Sigmoid colon (tissue), 7 donors: ENCODE data around the gene NDUFB4. TPM values are rescaled to one million over a fixed set of nuclear protein-coding genes. Genes with fewer than 3 reads are reported as not detected.
A peak's percentile ranks its signal among the peaks of the same experiment; 100 is the strongest.

Experiments used
- DNase-seq: peaks from one replicate; pipeline ENCODE4 v3.0.0-alpha.2; 2019
- H3K27ac ChIP-seq, 4 donors: fragments of 200-600 bp; sonication (generic); one replicate each; pipeline ENCODE4 v1.5.1; 2016 to 2019; ENCODE audit warnings: mild to moderate bottlenecking in 1 of 4
- H3K27me3 ChIP-seq, 3 donors: fragments of 200-600 bp; sonication (generic); one replicate each; pipeline ENCODE4 v1.5.1; 2019; ENCODE audit warnings: mild to moderate bottlenecking in 1 of 3
- H3K36me3 ChIP-seq, 4 donors: fragments of 200-600 bp; sonication (generic); one replicate each; pipeline ENCODE4 v1.5.1; 2016 to 2019
- H3K4me1 ChIP-seq, 4 donors: fragments of 200-600 bp; sonication (generic); one replicate each; pipeline ENCODE4 v1.5.1; 2017 to 2019
- H3K4me3 ChIP-seq, 4 donors: fragments of 200-600 bp; sonication (generic); one replicate each; pipeline ENCODE4 v1.5.1; 2017 to 2019; ENCODE audit warnings: mild to moderate bottlenecking in 2 of 4, moderate library complexity in 1 of 4
- H3K9me3 ChIP-seq, 4 donors: fragments of 200-600 bp in 3 of 4; sonication (generic) in 3 of 4; one replicate each; pipeline versions ENCODE4 v1.5.1 to v1.6.1; 2013 to 2019
- EP300 ChIP-seq, 4 donors: sonication (generic); formaldehyde crosslinking; IDR thresholded peaks; one replicate each; pipeline ENCODE4 v1.6.1; 2017; ENCODE audit warnings: antibody characterized with exemption in 4 of 4
- POLR2A ChIP-seq, 2 donors: fragments of 450-650 bp; IDR thresholded peaks; one replicate each; pipeline ENCODE4 v1.6.1; 2016; ENCODE audit warnings: antibody characterized with exemption in 2 of 2, mild to moderate bottlenecking in 2 of 2, moderate library complexity in 2 of 2
- POLR2AphosphoS5 ChIP-seq, 4 donors: sonication (generic); formaldehyde crosslinking; IDR thresholded peaks; one replicate each; pipeline ENCODE4 v1.6.1; 2017; ENCODE audit warnings: antibody characterized with exemption in 4 of 4
- WGBS, 2 donors: extraction: QIAGEN DNeasy Blood & Tissue Kit; methylation state at CpG; one replicate each; pipeline ENCODE4 v1.1.7; 2013; 5-methylcytosine and 5-hydroxymethylcytosine counted together
- intact Hi-C: fragments of 100-400 bp; cut with DNase I; formaldehyde crosslinking; loops from one replicate; pipeline ENCODE4 v1.15.1; 2023
- polyA plus RNA-seq, 3 donors: library from polyadenylated mRNA; stranded (reverse); fragments of 200-250 nt; gene quantifications; one replicate each; pipeline ENCODE4 v1.2.3, GENCODE V29; 2013
- total RNA-seq, 4 donors: library from RNA; depleted of rRNA; stranded (reverse); fragments of >200 nt; gene quantifications; one replicate each; pipeline ENCODE4 v1.1.0, GENCODE V29; 2016
- TF ChIP-seq, protein P1 (sequence below), 4 experiments: fragments of 450-650 bp in 3 of 4; fragments of 200-600 bp in 1 of 4; IDR thresholded peaks; one replicate each; pipeline ENCODE4 v1.5.1; 2016 to 2019; ENCODE audit warnings: antibody characterized with exemption in 4 of 4, mild to moderate bottlenecking in 3 of 4, moderate library complexity in 2 of 4
- donor health status: healthy with polysubstance abuse.
- donor health status: Bipolar disorder and iron deficiency.
- donor health status: healthy.

Gene NDUFB4
- total and polyA plus RNA-seq, 7 donors = 72.3 to 335 (median 148) TPM

DNA sequence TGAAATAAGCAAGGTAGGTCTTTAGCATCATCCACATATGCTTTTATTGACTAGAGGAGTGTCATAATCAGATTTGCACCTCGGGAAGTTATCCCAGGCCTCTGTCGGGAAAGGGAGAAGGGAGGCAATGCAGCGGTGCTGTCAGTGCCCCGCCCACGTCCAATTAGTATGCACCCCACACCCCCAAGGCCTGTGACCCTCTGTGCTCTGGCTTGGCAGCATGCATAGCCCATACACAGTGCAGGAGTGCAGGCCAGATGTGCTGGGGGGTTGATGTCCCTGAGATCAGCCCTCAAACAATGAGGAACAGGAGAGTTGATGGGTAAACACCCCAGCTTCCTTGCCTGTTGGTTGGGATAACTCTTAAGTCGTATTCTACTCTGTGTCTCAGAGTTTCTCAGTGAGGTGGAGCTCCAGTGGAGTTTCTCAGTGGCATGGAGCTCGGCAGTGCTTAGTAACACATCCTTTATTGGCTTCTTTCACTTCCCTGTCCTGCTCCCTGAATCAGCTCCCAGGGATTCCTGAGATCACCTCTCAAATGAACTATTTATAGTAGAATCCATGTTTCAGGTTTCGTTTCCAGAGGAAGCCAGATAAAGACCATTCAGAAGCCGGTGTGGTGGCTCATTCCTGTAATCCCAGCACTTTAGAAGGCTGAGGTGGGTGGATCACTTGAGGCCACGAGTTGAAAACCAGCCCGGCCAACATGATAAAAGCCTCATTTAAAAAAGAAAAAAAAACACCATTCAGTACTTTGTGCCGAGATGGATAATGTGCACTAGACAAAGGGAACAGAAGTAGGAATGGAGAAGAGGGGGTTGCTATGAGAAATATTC, 26.7 kb upstream of the NDUFB4 start:
- H3K36me3 ChIP-seq = no peaks in the 10 kb centered on the region
- peaks cover 0 to 27% (median 18%) of the 10 kb centered on the region in 4 donors for H3K4me1 ChIP-seq
- peaks cover 0 to 2% (median 0%) of the 10 kb centered on the region in 4 donors for H3K9me3 ChIP-seq
- H3K27ac ChIP-seq = no peak overlapping the region
- TF ChIP-seq POLR2A (IDR thresholded peaks at IDR 0.05) (no peak), EP300 (IDR thresholded peaks at IDR 0.05) (no peak), POLR2AphosphoS5 (IDR thresholded peaks at IDR 0.05) (no peak)
- TF ChIP-seq, protein P1, sequence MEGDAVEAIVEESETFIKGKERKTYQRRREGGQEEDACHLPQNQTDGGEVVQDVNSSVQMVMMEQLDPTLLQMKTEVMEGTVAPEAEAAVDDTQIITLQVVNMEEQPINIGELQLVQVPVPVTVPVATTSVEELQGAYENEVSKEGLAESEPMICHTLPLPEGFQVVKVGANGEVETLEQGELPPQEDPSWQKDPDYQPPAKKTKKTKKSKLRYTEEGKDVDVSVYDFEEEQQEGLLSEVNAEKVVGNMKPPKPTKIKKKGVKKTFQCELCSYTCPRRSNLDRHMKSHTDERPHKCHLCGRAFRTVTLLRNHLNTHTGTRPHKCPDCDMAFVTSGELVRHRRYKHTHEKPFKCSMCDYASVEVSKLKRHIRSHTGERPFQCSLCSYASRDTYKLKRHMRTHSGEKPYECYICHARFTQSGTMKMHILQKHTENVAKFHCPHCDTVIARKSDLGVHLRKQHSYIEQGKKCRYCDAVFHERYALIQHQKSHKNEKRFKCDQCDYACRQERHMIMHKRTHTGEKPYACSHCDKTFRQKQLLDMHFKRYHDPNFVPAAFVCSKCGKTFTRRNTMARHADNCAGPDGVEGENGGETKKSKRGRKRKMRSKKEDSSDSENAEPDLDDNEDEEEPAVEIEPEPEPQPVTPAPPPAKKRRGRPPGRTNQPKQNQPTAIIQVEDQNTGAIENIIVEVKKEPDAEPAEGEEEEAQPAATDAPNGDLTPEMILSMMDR (IDR thresholded peaks at IDR 0.05) = no peak
- H3K27me3 ChIP-seq = no peaks in the 10 kb centered on the region
- WGBS, 2 donors = 79 to 80% methylated on average over 12 of the region's 12 CpGs
- intact Hi-C loops = loop anchor here (10.0 kb wide), 1 partner anchor 475 kb away; the partner anchor contains the start of gene GSK3B
- DNase-seq = no peak
- no peak overlapping the region for H3K4me3 ChIP-seq

DNA sequence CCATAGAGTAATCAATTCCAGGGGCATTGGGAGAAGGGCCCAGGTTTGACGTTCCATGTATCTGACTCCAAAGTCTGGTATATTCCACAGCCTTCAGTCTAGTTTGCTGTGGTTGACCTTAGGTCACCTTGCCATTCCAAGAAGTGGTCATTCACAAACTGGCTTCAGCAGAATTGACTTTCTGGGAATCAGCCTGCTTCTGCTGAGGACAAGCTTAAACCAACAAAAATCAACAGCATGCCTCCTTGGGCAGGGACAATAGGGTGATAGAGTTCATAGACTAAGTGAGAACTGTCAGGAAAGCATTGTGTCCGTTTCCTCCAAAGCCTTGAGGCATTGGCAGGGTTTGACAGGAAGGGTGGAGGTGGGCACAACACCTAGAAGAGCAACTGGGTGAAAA, 24.1 kb upstream of the NDUFB4 start:
- Histone ChIP-seq H3K4me3 (no peak overlapping the region), H3K9me3 (peaks cover 0 to 2% (median 0%) of the 10 kb centered on the region in 4 donors), H3K27me3 (no peaks in the 10 kb centered on the region), H3K4me1 (peaks cover 0 to 19% (median 12%) of the 10 kb centered on the region in 4 donors), H3K36me3 (no peaks in the 10 kb centered on the region), H3K27ac (no peak overlapping the region)
- 79 to 81% methylated on average over 2 of the region's 2 CpGs for WGBS, 2 donors
- no peak for DNase-seq
- intact Hi-C loops = no loop called here
- no peak for TF ChIP-seq POLR2A (IDR thresholded peaks at IDR 0.05)

DNA sequence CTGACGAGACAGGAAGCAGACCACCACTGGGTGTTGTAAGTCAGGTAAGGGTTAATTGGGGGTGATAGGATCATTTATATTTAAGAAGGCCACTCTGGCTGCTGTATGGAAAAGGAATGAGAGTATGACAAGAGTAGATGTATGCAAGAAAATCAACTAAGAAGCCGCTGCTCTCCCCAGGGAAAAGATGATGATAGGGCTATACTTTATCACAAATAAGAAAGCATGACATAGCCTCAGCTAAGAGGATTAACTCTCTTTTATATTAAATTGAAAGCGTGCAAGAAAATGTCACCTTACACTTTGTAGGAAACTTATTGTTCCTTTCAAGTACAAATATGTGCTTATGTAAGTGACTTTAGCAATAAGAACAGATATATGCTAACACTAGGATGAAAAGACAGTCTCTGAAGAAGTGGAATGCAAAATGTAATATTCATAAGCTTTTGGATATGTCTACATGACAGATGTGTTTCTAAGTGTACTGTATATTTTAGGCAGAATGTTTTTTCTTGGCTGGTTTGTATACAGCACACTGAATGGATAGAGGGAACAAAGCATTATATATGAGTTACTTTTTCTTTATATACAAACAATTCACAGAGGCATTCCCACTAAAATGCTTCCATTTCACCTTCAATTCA, 8.7 kb upstream of the NDUFB4 start:
- H3K4me3 ChIP-seq = no peak overlapping the region
- no peaks in the 10 kb centered on the region for H3K9me3 ChIP-seq
- DNase-seq = no peak
- TF ChIP-seq POLR2A (IDR thresholded peaks at IDR 0.05) (no peak), EP300 (IDR thresholded peaks at IDR 0.05) (no peak), POLR2AphosphoS5 (IDR thresholded peaks at IDR 0.05) (no peak)
- TF ChIP-seq, protein P1 (IDR thresholded peaks at IDR 0.05) = no peak
- H3K4me1 ChIP-seq = no peaks in the 10 kb centered on the region
- 88 to 92% methylated on average over 3 of the region's 3 CpGs for WGBS, 2 donors
- intact Hi-C loops = no loop called here
- H3K27ac ChIP-seq = no peak overlapping the region
- H3K36me3 ChIP-seq = no peaks in the 10 kb centered on the region
- no peaks in the 10 kb centered on the region for H3K27me3 ChIP-seq

DNA sequence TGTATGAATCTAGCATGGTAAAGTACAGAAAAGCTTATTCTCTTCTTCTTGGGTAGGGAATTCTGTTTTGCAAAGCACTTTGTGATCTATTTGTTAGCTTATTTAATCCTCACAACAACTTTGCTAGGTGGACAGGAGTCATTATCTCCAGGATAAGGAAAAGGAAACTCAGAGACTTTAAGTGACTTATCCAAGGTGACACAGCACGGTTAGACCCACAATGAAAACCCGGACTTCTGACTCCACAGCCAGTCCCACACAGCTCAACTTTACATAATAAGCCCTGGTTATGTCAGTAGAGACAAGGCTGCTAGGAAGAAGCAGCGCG, 384 bp upstream of the NDUFB4 start:
- TF ChIP-seq, protein P1 (IDR thresholded peaks at IDR 0.05) = no peak
- no peak for TF ChIP-seq POLR2A (IDR thresholded peaks at IDR 0.05)
- no peak for TF ChIP-seq POLR2AphosphoS5 (IDR thresholded peaks at IDR 0.05)
- TF ChIP-seq EP300 (IDR thresholded peaks at IDR 0.05) = no peak
- Histone ChIP-seq H3K27ac (peak overlapping the region; percentile 89 to 94 (median 90)), H3K4me3 (peak overlapping the region; percentile 62 to 88 (median 76)), H3K4me1 (peaks cover 0 to 46% (median 36%) of the 10 kb centered on the region in 4 donors), H3K27me3 (no peaks in the 10 kb centered on the region), H3K9me3 (no peaks in the 10 kb centered on the region), H3K36me3 (peaks cover 0 to 22% (median 5%) of the 10 kb centered on the region in 4 donors)
- no peak for DNase-seq
- intact Hi-C loops = loop anchor here (5.0 to 10.0 kb wide), 4 partner anchors 33 to 501 kb away; partner anchors contain the start of genes GSK3B, GTF2E1, RABL3 and STXBP5L
- 0 to 4% methylated on average over 4 of the region's 4 CpGs for WGBS, 2 donors

DNA sequence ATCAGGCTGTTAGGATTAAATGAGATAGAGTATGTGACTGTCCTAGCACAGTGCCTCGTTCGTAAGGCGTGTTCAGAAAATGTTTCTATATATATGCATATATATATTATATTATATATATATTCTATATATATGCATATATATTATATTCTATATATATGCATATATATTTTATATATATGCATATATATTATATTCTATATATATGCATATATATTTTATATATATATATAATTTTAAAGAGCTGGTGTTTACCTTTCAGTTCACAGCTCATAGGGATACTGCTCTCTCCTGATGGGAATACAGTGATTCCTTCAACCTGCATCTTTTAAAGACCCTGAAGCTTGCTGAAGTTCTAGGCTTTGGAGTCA, 702 bp downstream of the NDUFB4 start:
- Histone ChIP-seq H3K27me3 (no peaks in the 10 kb centered on the region), H3K9me3 (no peaks in the 10 kb centered on the region), H3K4me1 (peaks cover 0 to 46% (median 38%) of the 10 kb centered on the region in 4 donors), H3K27ac (peak overlapping the region; percentile 89 to 94 (median 90)), H3K4me3 (peak overlapping the region; percentile 62 to 88 (median 76)), H3K36me3 (peaks cover 0 to 29% (median 5%) of the 10 kb centered on the region in 4 donors)
- intact Hi-C loops = loop anchor here (5.0 to 10.0 kb wide), 4 partner anchors 35 to 502 kb away; partner anchors contain the start of genes GSK3B, GTF2E1, RABL3 and STXBP5L
- WGBS, 2 donors = 8 to 25% methylated on average over 3 of the region's 3 CpGs
- TF ChIP-seq POLR2AphosphoS5 (IDR thresholded peaks at IDR 0.05) (no peak), POLR2A (IDR thresholded peaks at IDR 0.05) (no peak), EP300 (IDR thresholded peaks at IDR 0.05) (no peak)
- TF ChIP-seq, protein P1 (IDR thresholded peaks at IDR 0.05) = no peak
- no peak for DNase-seq
